DOHH2 (cell line): ENCODE data around the gene SHISAL1.

Experiments
- H3F3A ChIP-seq: fragments of 200-600 bp; sonication (generic), shearing (Covaris generic); 2 replicates; pipeline ENCODE4 v1.6.0; 2016; ENCODE audit warnings: antibody characterized with exemption, mild to moderate bottlenecking; ENCODE audit not compliant: control insufficient read depth, insufficient read depth
- H3K27ac ChIP-seq: fragments of 200-600 bp; sonication (generic); 2 replicates; pipeline ENCODE4 v1.5.1; 2014; ENCODE audit warnings: low read depth, mild to moderate bottlenecking, low read length, moderate library complexity
- H3K27me3 ChIP-seq: fragments of 200-600 bp; sonication (generic); 2 replicates; pipeline ENCODE4 v1.6.1; 2014; ENCODE audit warnings: mild to moderate bottlenecking, low read length, mixed read lengths; ENCODE audit not compliant: control insufficient read depth
- H3K36me3 ChIP-seq: fragments of 200-600 bp; sonication (generic); 2 replicates; pipeline ENCODE4 v1.6.1; 2014; ENCODE audit warnings: mild to moderate bottlenecking, low read length, moderate library complexity, mixed read lengths; ENCODE audit not compliant: control insufficient read depth
- H3K4me1 ChIP-seq: fragments of 200-600 bp; sonication (generic); 2 replicates; pipeline ENCODE4 v1.6.1; 2014; ENCODE audit warnings: mild to moderate bottlenecking, low read length, mixed read lengths; ENCODE audit not compliant: control insufficient read depth
- H3K4me2 ChIP-seq: fragments of 200-600 bp; sonication (generic); 2 replicates; pipeline ENCODE4 v1.6.0; 2014; ENCODE audit warnings: mild to moderate bottlenecking, low read length, moderate library complexity
- H3K4me3 ChIP-seq: fragments of 200-600 bp; sonication (generic); 2 replicates; pipeline ENCODE4 v1.5.1; 2014; ENCODE audit warnings: mild to moderate bottlenecking, low read length, mixed read lengths
- H3K79me2 ChIP-seq: fragments of 200-600 bp; sonication (generic); 2 replicates; pipeline ENCODE4 v1.6.1; 2014; ENCODE audit warnings: mild to moderate bottlenecking, low read length, mixed read lengths; ENCODE audit not compliant: control insufficient read depth
- H3K9me2 ChIP-seq: fragments of 200-600 bp; sonication (generic); replicated peaks from 2 replicates; pipeline ENCODE4 v1.6.1; 2014; ENCODE audit warnings: mild to moderate bottlenecking, low read length, mixed read lengths; ENCODE audit not compliant: control insufficient read depth
- H3K9me3 ChIP-seq: fragments of 200-600 bp; sonication (generic); 2 replicates; pipeline ENCODE4 v1.6.1; 2014; ENCODE audit warnings: antibody characterized with exemption, low read length, mixed read lengths; ENCODE audit not compliant: control insufficient read depth, insufficient read depth
- H4K20me1 ChIP-seq: fragments of 200-600 bp; sonication (generic); 2 replicates; pipeline ENCODE4 v1.6.0; 2014; ENCODE audit warnings: low read depth, mild to moderate bottlenecking, antibody characterized with exemption, low read length, moderate library complexity; ENCODE audit not compliant: control insufficient read depth, insufficient read depth
- EZH2phosphoT487 ChIP-seq: fragments of 200-600 bp; sonication (generic); IDR thresholded peaks from 2 replicates; pipeline ENCODE4 v1.6.1; 2017; ENCODE audit warnings: borderline replicate concordance, mild to moderate bottlenecking, antibody characterized with exemption, low read length, moderate library complexity, mixed read lengths
- TF ChIP-seq, protein P1 (sequence below): fragments of 200-600 bp; sonication (generic); IDR thresholded peaks from one replicate; pipeline ENCODE4 v1.5.1; 2014; ENCODE audit warnings: antibody characterized with exemption, mild to moderate bottlenecking, low read depth, low read length; ENCODE audit not compliant: poor library complexity, severe bottlenecking

Gene SHISAL1

DNA sequence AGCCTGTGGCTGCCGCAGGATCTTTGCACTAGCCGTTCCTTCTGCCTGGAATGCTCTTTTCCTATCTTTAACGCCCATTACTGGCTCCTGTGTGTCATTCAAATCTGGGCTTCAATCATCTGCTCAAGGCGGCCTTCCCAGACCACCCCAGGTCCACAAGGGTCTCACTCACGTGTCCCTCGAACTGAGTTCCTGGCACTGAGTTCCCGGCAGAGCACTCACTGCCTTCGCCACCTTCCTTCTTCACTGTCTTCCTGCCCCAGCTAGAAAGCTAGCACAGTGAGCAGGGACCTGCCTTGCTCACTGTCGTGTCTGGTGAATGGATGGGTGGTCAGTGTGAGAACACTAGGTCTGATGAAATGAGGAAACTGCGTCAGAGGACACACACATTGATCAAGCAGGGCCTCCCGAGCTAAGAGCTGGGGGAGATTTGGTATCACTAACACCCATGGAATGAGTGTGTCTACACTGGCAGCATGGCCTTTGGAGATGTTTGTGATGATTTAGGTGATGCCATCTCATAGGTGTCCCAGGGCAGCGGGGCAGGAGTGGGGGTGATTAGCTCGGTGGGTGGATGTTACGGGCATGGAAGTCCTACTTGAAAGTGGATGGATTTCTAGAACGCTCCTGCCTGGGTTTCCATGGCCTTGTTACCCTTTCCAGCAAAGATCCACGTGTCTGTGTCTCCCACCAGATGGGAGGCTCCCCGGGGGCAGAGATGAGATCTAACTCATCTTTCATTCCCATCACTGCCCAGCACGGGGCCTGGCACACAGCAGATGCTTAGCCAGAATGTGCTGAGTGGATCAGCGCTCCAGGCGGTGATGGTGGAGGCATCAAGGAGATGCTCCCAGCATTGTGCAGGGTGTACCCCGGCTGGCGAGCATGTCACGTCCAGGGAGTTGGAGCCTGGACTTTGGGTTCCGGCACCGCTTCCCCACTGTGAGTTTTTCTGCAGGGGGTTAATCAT is 64.5 kb downstream of the SHISAL1 start:
- Histone ChIP-seq H3K27me3 (0 out of 2 replicates have a peak, but pooled peaks cover 2% of the 10 kb centered on the region), H3K36me3 (no peaks in the 10 kb centered on the region), H3K27ac (no peak overlapping the region), H3K9me2 (no peaks in the 10 kb centered on the region), H3K9me3 (peaks cover 10% of the 10 kb centered on the region; the same call in 1 of the 2 replicates), H3K4me2 (no peak overlapping the region), H4K20me1 (no peaks in the 10 kb centered on the region), H3K79me2 (no peaks in the 10 kb centered on the region), H3K4me3 (no peak overlapping the region), H3K4me1 (no peaks in the 10 kb centered on the region), H3F3A (no peaks in the 10 kb centered on the region)
- TF ChIP-seq EZH2phosphoT487: no peak
- TF ChIP-seq, protein P1, sequence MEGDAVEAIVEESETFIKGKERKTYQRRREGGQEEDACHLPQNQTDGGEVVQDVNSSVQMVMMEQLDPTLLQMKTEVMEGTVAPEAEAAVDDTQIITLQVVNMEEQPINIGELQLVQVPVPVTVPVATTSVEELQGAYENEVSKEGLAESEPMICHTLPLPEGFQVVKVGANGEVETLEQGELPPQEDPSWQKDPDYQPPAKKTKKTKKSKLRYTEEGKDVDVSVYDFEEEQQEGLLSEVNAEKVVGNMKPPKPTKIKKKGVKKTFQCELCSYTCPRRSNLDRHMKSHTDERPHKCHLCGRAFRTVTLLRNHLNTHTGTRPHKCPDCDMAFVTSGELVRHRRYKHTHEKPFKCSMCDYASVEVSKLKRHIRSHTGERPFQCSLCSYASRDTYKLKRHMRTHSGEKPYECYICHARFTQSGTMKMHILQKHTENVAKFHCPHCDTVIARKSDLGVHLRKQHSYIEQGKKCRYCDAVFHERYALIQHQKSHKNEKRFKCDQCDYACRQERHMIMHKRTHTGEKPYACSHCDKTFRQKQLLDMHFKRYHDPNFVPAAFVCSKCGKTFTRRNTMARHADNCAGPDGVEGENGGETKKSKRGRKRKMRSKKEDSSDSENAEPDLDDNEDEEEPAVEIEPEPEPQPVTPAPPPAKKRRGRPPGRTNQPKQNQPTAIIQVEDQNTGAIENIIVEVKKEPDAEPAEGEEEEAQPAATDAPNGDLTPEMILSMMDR: no peak

DNA sequence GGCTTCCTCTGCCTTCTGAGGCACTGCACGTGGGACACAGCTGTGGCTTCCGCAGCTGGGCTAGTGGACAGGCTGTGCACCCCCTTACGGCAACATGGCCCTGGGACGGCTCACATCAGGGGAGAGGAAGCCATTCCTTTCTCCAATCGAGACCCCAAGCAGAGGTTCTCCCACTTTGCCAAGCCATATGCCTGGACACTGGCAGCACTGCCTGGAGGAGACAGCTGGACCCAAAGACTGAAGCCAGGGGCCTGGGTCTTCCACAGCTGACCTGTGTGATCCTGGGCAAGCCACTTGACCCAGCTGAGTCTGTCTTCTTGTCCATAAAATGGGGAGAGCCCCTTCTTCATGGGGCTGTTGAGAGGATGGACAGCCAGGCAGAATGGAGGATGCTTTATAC is 65.4 kb downstream of the SHISAL1 start:
- H4K20me1 ChIP-seq: no peaks in the 10 kb centered on the region
- peaks cover 10% of the 10 kb centered on the region; the same call in 1 of the 2 replicates for H3K9me3 ChIP-seq
- H3K9me2 ChIP-seq: no peaks in the 10 kb centered on the region
- TF ChIP-seq EZH2phosphoT487: no peak
- TF ChIP-seq, protein P1: no peak
- no peaks in the 10 kb centered on the region for H3F3A ChIP-seq
- no peaks in the 10 kb centered on the region for H3K4me1 ChIP-seq
- H3K79me2 ChIP-seq: no peaks in the 10 kb centered on the region
- H3K4me2 ChIP-seq: no peak overlapping the region
- 0 out of 2 replicates have a peak, but pooled peaks cover 2% of the 10 kb centered on the region for H3K27me3 ChIP-seq
- H3K27ac ChIP-seq: no peak overlapping the region
- no peaks in the 10 kb centered on the region for H3K36me3 ChIP-seq
- H3K4me3 ChIP-seq: no peak overlapping the region

DNA sequence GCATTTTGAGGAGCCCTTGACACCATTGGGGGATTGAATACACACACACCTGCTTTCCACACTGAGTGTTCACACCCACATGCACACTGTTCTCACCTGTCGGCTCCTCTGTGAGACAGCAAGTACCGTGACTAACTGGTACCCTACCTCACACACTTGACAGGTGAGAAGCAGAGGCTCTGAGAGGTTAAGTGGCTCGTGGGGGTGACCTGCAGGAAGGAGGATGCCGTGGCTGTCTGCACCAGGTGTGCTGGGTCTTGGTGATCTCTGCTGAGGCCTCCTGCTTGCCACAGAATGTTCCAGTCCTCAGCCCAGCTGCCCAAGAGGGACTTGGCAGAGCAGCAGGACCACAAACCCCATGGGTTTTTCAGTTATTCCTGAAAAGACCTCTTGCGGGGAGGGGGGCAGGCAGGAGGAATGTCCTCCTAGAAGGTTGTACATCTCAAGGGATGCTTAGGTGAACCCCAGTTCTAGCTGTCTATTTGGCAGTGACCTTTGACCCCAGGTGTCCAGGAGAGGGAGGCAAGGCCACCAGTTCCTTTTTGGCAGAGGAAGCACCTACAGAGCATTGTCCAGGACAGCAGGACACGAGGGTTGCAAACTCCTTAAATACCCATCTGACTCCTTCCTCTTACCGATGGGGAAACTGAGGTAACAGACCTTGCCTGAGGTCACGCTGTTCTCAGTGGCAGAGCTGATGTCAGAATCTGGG is 66.0 kb downstream of the SHISAL1 start:
- TF ChIP-seq EZH2phosphoT487: no peak
- TF ChIP-seq, protein P1: no peak
- H3K4me3 ChIP-seq: no peak overlapping the region
- no peaks in the 10 kb centered on the region for H4K20me1 ChIP-seq
- no peak overlapping the region for H3K27ac ChIP-seq
- H3K79me2 ChIP-seq: no peaks in the 10 kb centered on the region
- H3K36me3 ChIP-seq: no peaks in the 10 kb centered on the region
- no peaks in the 10 kb centered on the region for H3K4me1 ChIP-seq
- 0 out of 2 replicates have a peak, but pooled peaks cover 2% of the 10 kb centered on the region for H3K27me3 ChIP-seq
- H3F3A ChIP-seq: no peaks in the 10 kb centered on the region
- H3K4me2 ChIP-seq: no peak overlapping the region
- peaks cover 10% of the 10 kb centered on the region; the same call in 1 of the 2 replicates for H3K9me3 ChIP-seq
- H3K9me2 ChIP-seq: no peaks in the 10 kb centered on the region
